HCT116 (cell line): Measurements from ENCODE around the gene DRD3. TPM values are rescaled to one million over a fixed set of nuclear protein-coding genes. Genes with fewer than 3 reads are reported as not detected.

Experiments
- ATAC-seq: fragments of 200-7000 bp; cut with Tn5 transposase; 2 replicates; pipeline ENCODE4 v1.9.1; 2020; ENCODE audit warnings: mild to moderate bottlenecking, moderate library complexity
- BruUV-seq: library from RNA; stranded (reverse); fragments of 400-500 nt; replicated peaks from 2 replicates; lab custom pipeline; 2021; lab: Mats Ljungman, UMichigan
- CTCF ChIA-PET: fragments of 300-600 bp; sonication (Branson Sonifier 250); formaldehyde crosslinking; loops from one replicate; lab custom pipeline; 2021; ENCODE audit warnings: antibody characterized with exemption; lab: Charles Lee
- POLR2A ChIA-PET: fragments of 300-600, 350-600 bp; sonication (Branson Sonifier 250); formaldehyde crosslinking; loops from one replicate; lab custom pipeline; 2021; ENCODE audit warnings: antibody characterized with exemption; lab: Charles Lee
- RAD21 ChIA-PET, 2 experiments: fragments of 300-600 bp; sonication (Branson Sonifier 250); formaldehyde crosslinking; loops; one replicate each; lab custom pipeline; 2023; ENCODE audit warnings: low total read pairs in 2 of 2; ENCODE audit not compliant: uncharacterized antibody in 2 of 2, unreplicated experiment in 2 of 2, low non-redundant PET in 1 of 2; lab: Charles Lee
- DNase-seq: peaks from one replicate; pipeline ENCODE4 v3.0.0-alpha.2; 2010; ENCODE audit warnings: low read depth, low spot score
- H2AFZ ChIP-seq: fragments of 200-600 bp; shearing (Covaris generic), sonication (generic); 2 replicates; pipeline ENCODE4 v1.6.1; 2017; ENCODE audit warnings: low read depth, mixed run types, mixed read lengths, antibody characterized with exemption, low read length; ENCODE audit not compliant: poor library complexity, severe bottlenecking
- H3K27ac ChIP-seq: 2 replicates; pipeline ENCODE4 v1.5.1; 2012; ENCODE audit warnings: low read depth, low read length
- H3K27me3 ChIP-seq: fragments of 200-600 bp; sonication (generic); 2 replicates; pipeline ENCODE4 v1.6.1; 2016; ENCODE audit warnings: mixed run types, low read length, mixed read lengths; ENCODE audit not compliant: insufficient read depth
- H3K36me3 ChIP-seq, 2 experiments: fragments of 200-500 bp in 1 of 2; fragments of 200-600 bp in 1 of 2; sonication (Bioruptor generic) in 1 of 2; sonication (generic) in 1 of 2; 2 replicates each; pipeline versions ENCODE4 v1.5.1 to v1.6.1; 2014 to 2016; ENCODE audit warnings: low read length in 2 of 2, inconsistent platforms in 1 of 2, mixed read lengths in 1 of 2, mixed run types in 1 of 2; ENCODE audit not compliant: insufficient read depth in 2 of 2, control insufficient read depth in 1 of 2
- H3K4me1 ChIP-seq, 2 experiments: fragments of 200-600 bp in 1 of 2; sonication (generic) in 1 of 2; 2 replicates each; pipeline versions ENCODE4 v1.5.1 to v1.6.1; 2012 to 2017; ENCODE audit warnings: low read length in 2 of 2, inconsistent platforms in 1 of 2, mild to moderate bottlenecking in 1 of 2, mixed read lengths in 1 of 2, mixed run types in 1 of 2, moderate library complexity in 1 of 2; ENCODE audit not compliant: insufficient read depth in 2 of 2, control insufficient read depth in 1 of 2
- H3K4me2 ChIP-seq: fragments of 200-600 bp; sonication (generic); 2 replicates; pipeline ENCODE4 v1.6.1; 2017; ENCODE audit warnings: mixed run types, low read length, mixed read lengths
- H3K4me3 ChIP-seq, 2 experiments: fragments of 200-600 bp in 1 of 2; sonication (generic) in 1 of 2; replicated peaks in 1 of 2; 2 replicates each; pipeline ENCODE4 v1.5.1; 2011 to 2016; ENCODE audit warnings: low read length in 2 of 2, control low read depth in 1 of 2, low read depth in 1 of 2, mild to moderate bottlenecking in 1 of 2, mixed read lengths in 1 of 2, mixed run types in 1 of 2
- H3K79me2 ChIP-seq: fragments of 200-600 bp; sonication (generic); 2 replicates; pipeline ENCODE4 v1.6.1; 2017; ENCODE audit warnings: mild to moderate bottlenecking, mixed run types, low read length, moderate library complexity, mixed read lengths; ENCODE audit not compliant: insufficient read depth
- H3K9ac ChIP-seq: fragments of 200-600 bp; sonication (generic); 2 replicates; pipeline ENCODE4 v1.6.1; 2016; ENCODE audit warnings: low read length, mixed read lengths
- H3K9me2 ChIP-seq: fragments of 200-600 bp; sonication (generic), shearing (Covaris generic); 2 replicates; pipeline ENCODE4 v1.6.1; 2017; ENCODE audit warnings: mixed run types, mild to moderate bottlenecking, moderate library complexity; ENCODE audit not compliant: insufficient read depth
- H3K9me3 ChIP-seq, 2 experiments: fragments of 200-500 bp in 1 of 2; fragments of 200-600 bp in 1 of 2; sonication (Bioruptor generic) in 1 of 2; sonication (generic) in 1 of 2; 2 replicates each; pipeline ENCODE4 v1.6.1; 2014 to 2017; ENCODE audit warnings: low read length in 2 of 2, mixed read lengths in 2 of 2, inconsistent platforms in 1 of 2, low read depth in 1 of 2, mild to moderate bottlenecking in 1 of 2, mixed run types in 1 of 2, moderate library complexity in 1 of 2; ENCODE audit not compliant: control insufficient read depth in 1 of 2, insufficient read depth in 1 of 2
- H4K20me1 ChIP-seq: fragments of 200-600 bp; sonication (generic), shearing (Covaris generic); 2 replicates; pipeline ENCODE4 v1.6.1; 2017; ENCODE audit warnings: mixed run types, mild to moderate bottlenecking, moderate library complexity; ENCODE audit not compliant: insufficient read depth
- CBX3 ChIP-seq: IDR thresholded peaks from 2 replicates; pipeline ENCODE4 v1.6.1; 2012; ENCODE audit warnings: low read depth
- CEBPB ChIP-seq: IDR thresholded peaks from 2 replicates; pipeline ENCODE4 v1.6.1; 2012; ENCODE audit warnings: low read depth
- EZH2 ChIP-seq: fragments of 200-600 bp; sonication (generic); IDR thresholded peaks from 2 replicates; pipeline ENCODE4 v1.6.1; 2017; ENCODE audit warnings: antibody characterized with exemption, mixed run types
- JUND ChIP-seq: IDR thresholded peaks from 2 replicates; pipeline ENCODE4 v1.6.1; 2012
- MAX ChIP-seq: IDR thresholded peaks from 2 replicates; pipeline ENCODE4 v1.6.1; 2012
- POLR2A ChIP-seq: IDR thresholded peaks from 2 replicates; pipeline ENCODE4 v1.7.0; 2011; ENCODE audit warnings: borderline replicate concordance; ENCODE audit not compliant: insufficient read depth, insufficient read length; ENCODE audit errors: extremely low read depth
- SP1 ChIP-seq: IDR thresholded peaks from 2 replicates; pipeline ENCODE4 v1.6.1; 2012; ENCODE audit warnings: low read depth
- TCF7L2 ChIP-seq: IDR thresholded peaks from 2 replicates; pipeline ENCODE4 v1.7.0; 2011; ENCODE audit warnings: borderline replicate concordance, inconsistent platforms; ENCODE audit not compliant: insufficient read depth, insufficient read length; ENCODE audit errors: extremely low read depth
- intact Hi-C: fragments of 100-400 bp; cut with micrococcal nuclease; formaldehyde crosslinking; loops from 2 replicates; pipeline ENCODE4 v1.10.0; 2022
- total RNA-seq: library from RNA; stranded (reverse); gene quantifications from one replicate; pipeline ENCODE4 v1.2.1, GENCODE V29; 2021; ENCODE audit not compliant: unreplicated experiment
- TF ChIP-seq, protein P1 (sequence below): IDR thresholded peaks from 2 replicates; pipeline ENCODE4 v1.6.1; 2011; ENCODE audit warnings: mild to moderate bottlenecking, low read length, moderate library complexity; ENCODE audit not compliant: insufficient replicate concordance; ENCODE audit errors: extremely low read depth
- TF ChIP-seq, protein P2 (sequence below), 3 experiments: fragments of 200-600 bp in 1 of 3; sonication (generic) in 1 of 3; IDR thresholded peaks in 2 of 3; conservative IDR thresholded peaks in 1 of 3; 2 replicates each; pipeline ENCODE4 v1.5.1; 2012 to 2017; ENCODE audit warnings: low read depth in 2 of 3, low read length in 2 of 3, antibody characterized with exemption in 1 of 3, borderline replicate concordance in 1 of 3, control low read depth in 1 of 3, mild to moderate bottlenecking in 1 of 3, mixed read lengths in 1 of 3, mixed run types in 1 of 3, moderate library complexity in 1 of 3; ENCODE audit not compliant: insufficient read depth in 1 of 3
- TF ChIP-seq, protein P3 (sequence below): IDR thresholded peaks from 2 replicates; pipeline ENCODE4 v1.6.1; 2012; ENCODE audit warnings: low read depth

The DRD3 gene
- total RNA-seq, 1 experiment from 2014 or later, result not detected

DNA sequence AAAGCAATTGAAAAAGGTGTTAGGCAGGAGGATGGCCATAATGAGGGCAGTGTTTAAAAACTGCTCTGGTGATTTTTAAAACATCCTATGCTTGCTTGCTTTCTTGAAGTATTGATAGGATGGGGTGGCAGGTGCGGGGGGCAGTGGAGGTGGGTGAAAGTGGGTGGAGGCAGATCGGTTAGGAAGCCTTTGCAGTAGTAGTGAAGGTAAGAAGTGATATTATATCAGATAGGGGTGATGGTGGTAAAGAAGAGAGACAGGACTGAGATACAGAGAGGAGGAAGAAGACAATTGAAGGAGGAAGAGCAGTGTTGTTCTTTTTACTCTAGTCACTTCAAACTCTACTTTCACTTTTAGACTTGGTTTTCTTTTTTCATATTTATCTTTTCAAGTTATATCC, 47.5 kb upstream of the DRD3 start (continued):
- TF ChIP-seq, protein P1, sequence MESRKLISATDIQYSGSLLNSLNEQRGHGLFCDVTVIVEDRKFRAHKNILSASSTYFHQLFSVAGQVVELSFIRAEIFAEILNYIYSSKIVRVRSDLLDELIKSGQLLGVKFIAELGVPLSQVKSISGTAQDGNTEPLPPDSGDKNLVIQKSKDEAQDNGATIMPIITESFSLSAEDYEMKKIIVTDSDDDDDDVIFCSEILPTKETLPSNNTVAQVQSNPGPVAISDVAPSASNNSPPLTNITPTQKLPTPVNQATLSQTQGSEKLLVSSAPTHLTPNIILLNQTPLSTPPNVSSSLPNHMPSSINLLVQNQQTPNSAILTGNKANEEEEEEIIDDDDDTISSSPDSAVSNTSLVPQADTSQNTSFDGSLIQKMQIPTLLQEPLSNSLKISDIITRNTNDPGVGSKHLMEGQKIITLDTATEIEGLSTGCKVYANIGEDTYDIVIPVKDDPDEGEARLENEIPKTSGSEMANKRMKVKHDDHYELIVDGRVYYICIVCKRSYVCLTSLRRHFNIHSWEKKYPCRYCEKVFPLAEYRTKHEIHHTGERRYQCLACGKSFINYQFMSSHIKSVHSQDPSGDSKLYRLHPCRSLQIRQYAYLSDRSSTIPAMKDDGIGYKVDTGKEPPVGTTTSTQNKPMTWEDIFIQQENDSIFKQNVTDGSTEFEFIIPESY, result no peak

DNA sequence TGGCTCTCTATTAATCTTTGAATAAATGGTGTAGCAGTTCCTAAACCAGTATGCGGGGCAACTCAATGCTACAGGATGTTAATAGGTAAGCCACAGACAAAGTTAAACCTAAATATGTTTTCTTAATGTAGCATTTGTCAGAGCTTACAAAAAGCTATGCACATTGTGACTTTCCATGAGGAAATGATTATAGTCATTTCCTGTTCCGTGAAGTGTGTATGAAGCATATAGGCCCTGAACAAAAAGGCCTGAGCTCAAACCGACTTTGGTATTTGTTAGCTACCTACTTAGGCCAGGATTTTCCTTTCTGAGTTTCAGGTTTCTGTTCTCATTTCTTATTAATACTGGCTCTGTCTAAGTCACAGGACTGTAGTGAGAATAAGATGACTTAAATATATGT, 44.3 kb upstream of the DRD3 start:
- no peak overlapping the region for H3K9ac ChIP-seq
- peaks cover 0 to 17% of the 10 kb centered on the region in 2 experiments; a peak in 1 of 4 replicates for H3K9me3 ChIP-seq
- H3K27ac ChIP-seq, result no peak overlapping the region
- no peaks in the 10 kb centered on the region for H4K20me1 ChIP-seq
- intact Hi-C loops, result no loop called here
- H3K79me2 ChIP-seq, result no peaks in the 10 kb centered on the region
- no peaks in the 10 kb centered on the region for H3K36me3 ChIP-seq
- ChIA-PET POLR2A (no interaction called here), RAD21 (no interaction called here), CTCF (no interaction called here)
- no peak for DNase-seq
- ATAC-seq, result no peak
- H3K4me3 ChIP-seq, result no peak overlapping the region
- no peaks in the 10 kb centered on the region for H3K4me1 ChIP-seq
- no peaks in the 10 kb centered on the region for H3K9me2 ChIP-seq
- TF ChIP-seq TCF7L2 (no peak), CBX3 (no peak)
- BruUV-seq, result no TSS peak
- no peak overlapping the region for H3K4me2 ChIP-seq
- H2AFZ ChIP-seq, result no peak overlapping the region
- H3K27me3 ChIP-seq, result no peaks in the 10 kb centered on the region; the same call in 1 of the 2 replicates

DNA sequence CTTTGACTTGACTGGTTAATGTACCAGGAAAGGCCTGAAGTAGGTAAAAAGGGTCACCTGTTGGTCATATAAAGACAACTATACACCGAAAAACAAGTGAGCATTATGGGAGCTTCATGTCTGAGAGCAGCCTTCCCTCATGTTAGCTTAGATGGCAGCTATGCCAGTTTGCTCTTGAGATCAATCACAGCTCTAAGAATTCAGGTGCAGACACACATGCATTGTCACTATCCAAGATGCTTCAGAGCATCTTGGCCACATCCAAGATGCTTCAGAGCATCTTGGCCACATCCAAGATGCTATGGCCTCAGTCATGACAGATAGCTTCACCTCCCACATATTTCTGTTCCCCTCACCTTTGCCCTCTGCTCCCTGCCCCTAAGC, 43.0 kb upstream of the DRD3 start:
- Histone ChIP-seq H3K9me3 (peaks cover 0 to 17% of the 10 kb centered on the region in 2 experiments; a peak in 1 of 4 replicates), H3K27me3 (peaks cover 9% of the 10 kb centered on the region; the same call in 1 of the 2 replicates), H4K20me1 (no peaks in the 10 kb centered on the region), H3K36me3 (no peaks in the 10 kb centered on the region), H3K9ac (no peak overlapping the region), H3K4me1 (no peaks in the 10 kb centered on the region)
- intact Hi-C loops, result no loop called here
- BruUV-seq, result no TSS peak
- TF ChIP-seq POLR2A (no peak), MAX (no peak), SP1 (no peak), CEBPB (no peak), JUND (no peak), EZH2 (no peak)
- TF ChIP-seq, protein P2, sequence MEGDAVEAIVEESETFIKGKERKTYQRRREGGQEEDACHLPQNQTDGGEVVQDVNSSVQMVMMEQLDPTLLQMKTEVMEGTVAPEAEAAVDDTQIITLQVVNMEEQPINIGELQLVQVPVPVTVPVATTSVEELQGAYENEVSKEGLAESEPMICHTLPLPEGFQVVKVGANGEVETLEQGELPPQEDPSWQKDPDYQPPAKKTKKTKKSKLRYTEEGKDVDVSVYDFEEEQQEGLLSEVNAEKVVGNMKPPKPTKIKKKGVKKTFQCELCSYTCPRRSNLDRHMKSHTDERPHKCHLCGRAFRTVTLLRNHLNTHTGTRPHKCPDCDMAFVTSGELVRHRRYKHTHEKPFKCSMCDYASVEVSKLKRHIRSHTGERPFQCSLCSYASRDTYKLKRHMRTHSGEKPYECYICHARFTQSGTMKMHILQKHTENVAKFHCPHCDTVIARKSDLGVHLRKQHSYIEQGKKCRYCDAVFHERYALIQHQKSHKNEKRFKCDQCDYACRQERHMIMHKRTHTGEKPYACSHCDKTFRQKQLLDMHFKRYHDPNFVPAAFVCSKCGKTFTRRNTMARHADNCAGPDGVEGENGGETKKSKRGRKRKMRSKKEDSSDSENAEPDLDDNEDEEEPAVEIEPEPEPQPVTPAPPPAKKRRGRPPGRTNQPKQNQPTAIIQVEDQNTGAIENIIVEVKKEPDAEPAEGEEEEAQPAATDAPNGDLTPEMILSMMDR (IDR thresholded peaks at IDR 0.05 in 2 of 3, conservative IDR thresholded peaks at IDR 0.05 in 1 of 3; ENCODE audit: borderline replicate concordance in 1 of 3, insufficient read depth in 1 of 3, low read depth in 2 of 3, low read length in 2 of 3), result no peak
- TF ChIP-seq, protein P3, sequence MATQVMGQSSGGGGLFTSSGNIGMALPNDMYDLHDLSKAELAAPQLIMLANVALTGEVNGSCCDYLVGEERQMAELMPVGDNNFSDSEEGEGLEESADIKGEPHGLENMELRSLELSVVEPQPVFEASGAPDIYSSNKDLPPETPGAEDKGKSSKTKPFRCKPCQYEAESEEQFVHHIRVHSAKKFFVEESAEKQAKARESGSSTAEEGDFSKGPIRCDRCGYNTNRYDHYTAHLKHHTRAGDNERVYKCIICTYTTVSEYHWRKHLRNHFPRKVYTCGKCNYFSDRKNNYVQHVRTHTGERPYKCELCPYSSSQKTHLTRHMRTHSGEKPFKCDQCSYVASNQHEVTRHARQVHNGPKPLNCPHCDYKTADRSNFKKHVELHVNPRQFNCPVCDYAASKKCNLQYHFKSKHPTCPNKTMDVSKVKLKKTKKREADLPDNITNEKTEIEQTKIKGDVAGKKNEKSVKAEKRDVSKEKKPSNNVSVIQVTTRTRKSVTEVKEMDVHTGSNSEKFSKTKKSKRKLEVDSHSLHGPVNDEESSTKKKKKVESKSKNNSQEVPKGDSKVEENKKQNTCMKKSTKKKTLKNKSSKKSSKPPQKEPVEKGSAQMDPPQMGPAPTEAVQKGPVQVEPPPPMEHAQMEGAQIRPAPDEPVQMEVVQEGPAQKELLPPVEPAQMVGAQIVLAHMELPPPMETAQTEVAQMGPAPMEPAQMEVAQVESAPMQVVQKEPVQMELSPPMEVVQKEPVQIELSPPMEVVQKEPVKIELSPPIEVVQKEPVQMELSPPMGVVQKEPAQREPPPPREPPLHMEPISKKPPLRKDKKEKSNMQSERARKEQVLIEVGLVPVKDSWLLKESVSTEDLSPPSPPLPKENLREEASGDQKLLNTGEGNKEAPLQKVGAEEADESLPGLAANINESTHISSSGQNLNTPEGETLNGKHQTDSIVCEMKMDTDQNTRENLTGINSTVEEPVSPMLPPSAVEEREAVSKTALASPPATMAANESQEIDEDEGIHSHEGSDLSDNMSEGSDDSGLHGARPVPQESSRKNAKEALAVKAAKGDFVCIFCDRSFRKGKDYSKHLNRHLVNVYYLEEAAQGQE, result no peak
- TF ChIP-seq, all 23 proteins: peak for 0
- ATAC-seq (no peak), DNase-seq (no peak)
- Histone ChIP-seq H3K79me2 (no peaks in the 10 kb centered on the region), H2AFZ (no peak overlapping the region), H3K4me3 (no peak overlapping the region), H3K4me2 (no peak overlapping the region), H3K9me2 (no peaks in the 10 kb centered on the region; the same call in 1 of the 2 replicates), H3K27ac (no peak overlapping the region)
- CTCF ChIA-PET, result no interaction called here
- RAD21 ChIA-PET, result no interaction called here
- POLR2A ChIA-PET, result no interaction called here
